ENCODE measurements around the gene CACUL1.
"Not testable (repeated sequence)": the region's sequence is repeated elsewhere in the genome, so short reads cannot be mapped to it uniquely, and the experiment has no call there.

Gene CACUL1

GRCh38 chr10:118768041-118768919 lies 13.5 kb upstream of the CACUL1 start:
- no peak for DNase-seq

GRCh38 chr10:118767297-118768040 lies 12.7 kb upstream of the CACUL1 start:
- DNase-seq, result no peak

GRCh38 chr10:118764195-118764594 lies 9.4 kb upstream of the CACUL1 start:
- no peak for DNase-seq

GRCh38 chr10:118763202-118763988 lies 8.6 kb upstream of the CACUL1 start:
- peak; percentile 49 for DNase-seq

GRCh38 chr10:118760265-118760664 lies 5.5 kb upstream of the CACUL1 start:
- no peak for DNase-seq

- DNase-seq, result no peak
Observed at GRCh38 chr10:118758449-118758848, 3.7 kb upstream of the CACUL1 start.

- no peak for DNase-seq
Observed at GRCh38 chr10:118754229-118754555, 578 bp downstream of the CACUL1 start.

- DNase-seq, result no peak
Observed at GRCh38 chr10:118753331-118754228, 1.2 kb downstream of the CACUL1 start.

- DNase-seq, result no peak
Observed at GRCh38 chr10:118752409-118752808, 2.4 kb downstream of the CACUL1 start.

- DNase-seq, result no peak
Observed at GRCh38 chr10:118751265-118751664, 3.5 kb downstream of the CACUL1 start.

GRCh38 chr10:118748041-118748440 lies 6.7 kb downstream of the CACUL1 start:
- no peak for DNase-seq

GRCh38 chr10:118746246-118746645 lies 8.5 kb downstream of the CACUL1 start:
- DNase-seq, result no peak

- no peak for DNase-seq
Observed at GRCh38 chr10:118745056-118745455, 9.7 kb downstream of the CACUL1 start.

- not testable (repeated sequence) for DNase-seq
Observed at GRCh38 chr10:118744346-118744918, 10.3 kb downstream of the CACUL1 start.

GRCh38 chr10:118742782-118743181 lies 12.0 kb downstream of the CACUL1 start:
- no peak for DNase-seq

GRCh38 chr10:118742032-118742431 lies 12.7 kb downstream of the CACUL1 start:
- DNase-seq, result no peak

- DNase-seq, result no peak
Observed at GRCh38 chr10:118738406-118738805, 16.4 kb downstream of the CACUL1 start.

- no peak for DNase-seq
Observed at GRCh38 chr10:118737603-118738302, 17.0 kb downstream of the CACUL1 start.

- DNase-seq, result no peak
Observed at GRCh38 chr10:118735294-118735693, 19.5 kb downstream of the CACUL1 start.

- no peak for DNase-seq
Observed at GRCh38 chr10:118734475-118734874, 20.3 kb downstream of the CACUL1 start.

Data from NCI-H2029 treated with DMSO at 0.1 percent for 48 hours (cell line).